Progenitor cell of endocrine pancreas (in vitro differentiated cells): ENCODE measurements around the gene LAMB1. TPM values are rescaled to one million over a fixed set of nuclear protein-coding genes. Genes with fewer than 3 reads are reported as not detected.

Experiments used
- DNase-seq: peaks from one replicate; pipeline ENCODE4 v3.0.0; 2021; ENCODE audit warnings: low spot score; ENCODE audit not compliant: unreplicated experiment
- H3K27ac Mint-ChIP-seq: 2 replicates; pipeline ENCODE4 v1.8.0; 2021; ENCODE audit warnings: mild to moderate bottlenecking, moderate library complexity, mixed read lengths
- H3K27me3 Mint-ChIP-seq: 2 replicates; pipeline ENCODE4 v1.8.0; 2021; ENCODE audit warnings: mixed read lengths
- H3K36me3 Mint-ChIP-seq: 2 replicates; pipeline ENCODE4 v1.8.0; 2022; ENCODE audit warnings: mixed read lengths; ENCODE audit not compliant: insufficient read depth
- H3K4me1 Mint-ChIP-seq: 2 replicates; pipeline ENCODE4 v1.8.0; 2021; ENCODE audit warnings: low read depth, mixed read lengths
- H3K4me3 Mint-ChIP-seq: 2 replicates; pipeline ENCODE4 v1.8.0; 2021; ENCODE audit warnings: low read depth, mild to moderate bottlenecking, moderate library complexity, mixed read lengths
- H3K9me3 Mint-ChIP-seq: 2 replicates; pipeline ENCODE4 v1.8.0; 2021; ENCODE audit warnings: low read depth, mixed read lengths
- CTCF ChIP-seq: fragments of 200-600 bp; sonication (generic); IDR thresholded peaks from one replicate; pipeline ENCODE4 v1.5.0; 2021; ENCODE audit warnings: antibody characterized with exemption, mild to moderate bottlenecking; ENCODE audit not compliant: unreplicated experiment
- total RNA-seq: library from RNA; stranded (reverse); gene quantifications from 2 replicates; pipeline ENCODE4 v1.2.1, GENCODE V29; 2021

The LAMB1 gene
- total RNA-seq, 1 donor from 2014 or later = 275 TPM

DNA sequence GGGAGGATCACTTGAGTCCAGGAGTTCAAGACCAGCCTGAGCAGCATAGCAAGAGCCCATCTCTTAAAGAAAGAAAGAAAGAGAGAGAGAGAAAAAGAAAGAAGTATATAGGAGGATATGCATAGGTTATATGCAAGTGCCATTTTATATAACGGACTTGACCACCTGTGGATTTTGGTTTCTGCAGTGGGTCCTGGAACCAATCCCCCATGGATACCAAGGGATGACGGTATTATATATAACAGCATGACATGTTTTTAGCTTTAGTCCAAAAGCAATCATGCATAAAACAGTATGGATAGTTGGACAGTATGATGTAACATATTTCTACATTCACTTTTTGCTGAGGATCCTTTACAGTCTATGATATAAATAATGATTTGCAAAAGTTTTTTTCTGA, 66.6 kb downstream of the LAMB1 start:
- H3K27ac Mint-ChIP-seq = peak overlapping the region; percentile 83
- no peaks in the 10 kb centered on the region for H3K27me3 Mint-ChIP-seq
- H3K4me3 Mint-ChIP-seq = no peak overlapping the region
- H3K4me1 Mint-ChIP-seq = peaks cover 14% of the 10 kb centered on the region
- no peaks in the 10 kb centered on the region for H3K9me3 Mint-ChIP-seq
- no peak for DNase-seq
- H3K36me3 Mint-ChIP-seq = peaks cover 28% of the 10 kb centered on the region
- TF ChIP-seq CTCF = no peak

GRCh38 chr7:107934991-107935770, 67.8 kb downstream of the LAMB1 start:
- DNase-seq = no peak
- no peak overlapping the region for H3K4me3 Mint-ChIP-seq
- H3K27ac Mint-ChIP-seq = peak overlapping the region; percentile 81
- peaks cover 14% of the 10 kb centered on the region for H3K4me1 Mint-ChIP-seq
- no peaks in the 10 kb centered on the region for H3K9me3 Mint-ChIP-seq
- H3K27me3 Mint-ChIP-seq = no peaks in the 10 kb centered on the region
- no peak for TF ChIP-seq CTCF
- H3K36me3 Mint-ChIP-seq = peaks cover 26% of the 10 kb centered on the region

- no peak for DNase-seq
- peak overlapping the region; percentile 79 for H3K27ac Mint-ChIP-seq
- peaks cover 32% of the 10 kb centered on the region for H3K36me3 Mint-ChIP-seq
These were observed 69.5 kb downstream of the LAMB1 start for GRCh38 chr7:107933386-107934013.

GRCh38 chr7:107932805-107933204, 70.2 kb downstream of the LAMB1 start:
- TF ChIP-seq CTCF = no peak
- no peak for DNase-seq
- no peak overlapping the region for H3K4me3 Mint-ChIP-seq
- H3K27ac Mint-ChIP-seq = peak overlapping the region; percentile 53
- peaks cover 14% of the 10 kb centered on the region for H3K4me1 Mint-ChIP-seq
- peaks cover 31% of the 10 kb centered on the region for H3K36me3 Mint-ChIP-seq
- no peaks in the 10 kb centered on the region for H3K27me3 Mint-ChIP-seq
- no peaks in the 10 kb centered on the region for H3K9me3 Mint-ChIP-seq

More at GRCh38 chr7:107933386-107934013, 69.5 kb downstream of the LAMB1 start:
- Mint-ChIP-seq H3K4me1 (peaks cover 14% of the 10 kb centered on the region), H3K27me3 (no peaks in the 10 kb centered on the region), H3K9me3 (no peaks in the 10 kb centered on the region), H3K4me3 (no peak overlapping the region)
- no peak for TF ChIP-seq CTCF

GRCh38 chr7:107931740-107932515, 71.0 kb downstream of the LAMB1 start:
- peak overlapping the region; percentile 65 for H3K27ac Mint-ChIP-seq

More at GRCh38 chr7:107931740-107932515, 71.0 kb downstream of the LAMB1 start:
- H3K4me3 Mint-ChIP-seq = no peak overlapping the region
- H3K9me3 Mint-ChIP-seq = no peaks in the 10 kb centered on the region
- TF ChIP-seq CTCF = no peak
- peaks cover 17% of the 10 kb centered on the region for H3K4me1 Mint-ChIP-seq
- peaks cover 33% of the 10 kb centered on the region for H3K36me3 Mint-ChIP-seq
- H3K27me3 Mint-ChIP-seq = no peaks in the 10 kb centered on the region
- no peak for DNase-seq
